ENCODE data around the gene ZNF513. TPM values are rescaled to one million over a fixed set of nuclear protein-coding genes. Genes with fewer than 3 reads are reported as not detected.

The ZNF513 gene
- total and polyA plus RNA-seq, 2 experiments from 2014 or later: 31.7 to 35.8 TPM

- H3K4me1 ChIP-seq (ENCODE audit: low read depth): no peaks in the 10 kb centered on the region
- H3K27ac ChIP-seq: no peak overlapping the region
- no peaks in the 10 kb centered on the region for H3K9me3 ChIP-seq (ENCODE audit: low read depth)
- no peak for TF ChIP-seq CTCF (IDR thresholded peaks at IDR 0.05; ENCODE audit: low read depth, low read length)
- peaks cover 51% of the 10 kb centered on the region for H3K36me3 ChIP-seq
- no peak overlapping the region for H3K4me3 ChIP-seq
- DNase-seq (ENCODE audit: low read depth in 1 of 2, low spot score in 1 of 2): no peak
- H3K27me3 ChIP-seq: no peaks in the 10 kb centered on the region
These were observed 44.4 kb downstream of the ZNF513 start for GRCh38 chr2:27336173-27336572.

- TF ChIP-seq CTCF (IDR thresholded peaks at IDR 0.05; ENCODE audit: low read depth, low read length): no peak
- H3K4me3 ChIP-seq: no peak overlapping the region
- peaks cover 45% of the 10 kb centered on the region for H3K36me3 ChIP-seq
- H3K4me1 ChIP-seq (ENCODE audit: low read depth): no peaks in the 10 kb centered on the region
- no peak for DNase-seq (ENCODE audit: low read depth in 1 of 2, low spot score in 1 of 2)
- H3K27me3 ChIP-seq: no peaks in the 10 kb centered on the region
- no peaks in the 10 kb centered on the region for H3K9me3 ChIP-seq (ENCODE audit: low read depth)
- no peak overlapping the region for H3K27ac ChIP-seq
These were observed 45.2 kb downstream of the ZNF513 start for GRCh38 chr2:27335311-27335710.

Other genes with a start within 250 kb of the ZNF513 start
- gene PREB, start 246.1 kb downstream of the ZNF513 start, total RNA-seq: 109 and 112 TPM in 2 replicates
- 91.0 and 130 TPM in 2 replicates for gene PREB, start 246.1 kb downstream of the ZNF513 start, polyA plus RNA-seq
- not detected in 2 replicates for gene PRR30, start 241.3 kb downstream of the ZNF513 start, total RNA-seq
- gene PRR30, start 241.3 kb downstream of the ZNF513 start, polyA plus RNA-seq: not detected in 2 replicates
- not detected in 2 replicates for gene TCF23, start 231.7 kb downstream of the ZNF513 start, total RNA-seq
- gene TCF23, start 231.7 kb downstream of the ZNF513 start, polyA plus RNA-seq: not detected in 2 replicates
- gene ATRAID, start 168.7 kb downstream of the ZNF513 start, total RNA-seq: 177 and 183 TPM in 2 replicates
- gene ATRAID, start 168.7 kb downstream of the ZNF513 start, polyA plus RNA-seq: 290 and 372 TPM in 2 replicates
- 28.4 and 42.9 TPM in 2 replicates for gene SLC5A6, start 168.5 kb downstream of the ZNF513 start, total RNA-seq
- gene SLC5A6, start 168.5 kb downstream of the ZNF513 start, polyA plus RNA-seq: 34.4 and 40.8 TPM in 2 replicates
- gene CAD, start 163.4 kb downstream of the ZNF513 start, total RNA-seq: 31.1 and 51.7 TPM in 2 replicates
- 30.1 and 31.0 TPM in 2 replicates for gene CAD, start 163.4 kb downstream of the ZNF513 start, polyA plus RNA-seq
- 75.1 and 84.7 TPM in 2 replicates for gene SLC30A3, start 117.7 kb downstream of the ZNF513 start, total RNA-seq
- gene SLC30A3, start 117.7 kb downstream of the ZNF513 start, polyA plus RNA-seq: 111 and 139 TPM in 2 replicates
- gene DNAJC5G, start 105.3 kb downstream of the ZNF513 start, total RNA-seq: 3.6 and 14.1 TPM in 2 replicates
- gene DNAJC5G, start 105.3 kb downstream of the ZNF513 start, polyA plus RNA-seq: 4.4 and 7.5 TPM in 2 replicates
- gene TRIM54, start 98.3 kb downstream of the ZNF513 start, total RNA-seq: 53.1 and 65.9 TPM in 2 replicates
- gene TRIM54, start 98.3 kb downstream of the ZNF513 start, polyA plus RNA-seq: 41.6 and 46.7 TPM in 2 replicates
- gene UCN, start 72.3 kb downstream of the ZNF513 start, total RNA-seq: 6.6 and 14.8 TPM in 2 replicates
- gene UCN, start 72.3 kb downstream of the ZNF513 start, polyA plus RNA-seq: 3.2 and 5.8 TPM in 2 replicates
- gene MPV17, start 57.6 kb downstream of the ZNF513 start, total RNA-seq: 56.3 and 88.7 TPM in 2 replicates
- 70.8 and 90.5 TPM in 2 replicates for gene MPV17, start 57.6 kb downstream of the ZNF513 start, polyA plus RNA-seq
- gene GTF3C2, start 24.0 kb downstream of the ZNF513 start, total RNA-seq: 35.1 and 38.2 TPM in 2 replicates
- 47.7 and 56.8 TPM in 2 replicates for gene GTF3C2, start 24.0 kb downstream of the ZNF513 start, polyA plus RNA-seq
- gene EIF2B4, start 10.4 kb downstream of the ZNF513 start, total RNA-seq: 30.5 and 41.5 TPM in 2 replicates
- 93.9 and 94.9 TPM in 2 replicates for gene EIF2B4, start 10.4 kb downstream of the ZNF513 start, polyA plus RNA-seq
- gene SNX17, start 10.1 kb downstream of the ZNF513 start, total RNA-seq: 91.9 and 141 TPM in 2 replicates
- 130 and 135 TPM in 2 replicates for gene SNX17, start 10.1 kb downstream of the ZNF513 start, polyA plus RNA-seq
- 96.2 and 101 TPM in 2 replicates for gene PPM1G, start 28.9 kb upstream of the ZNF513 start, total RNA-seq
- gene PPM1G, start 28.9 kb upstream of the ZNF513 start, polyA plus RNA-seq: 84.8 and 93.0 TPM in 2 replicates
- gene NRBP1, start 47.9 kb upstream of the ZNF513 start, total RNA-seq: 82.1 and 122 TPM in 2 replicates
- 147 and 185 TPM in 2 replicates for gene NRBP1, start 47.9 kb upstream of the ZNF513 start, polyA plus RNA-seq
- gene KRTCAP3, start 61.6 kb upstream of the ZNF513 start, total RNA-seq: 1.3 and 2.8 TPM in 2 replicates
- gene KRTCAP3, start 61.6 kb upstream of the ZNF513 start, polyA plus RNA-seq: 2.0 and 4.9 TPM in 2 replicates
- 20.7 and 37.6 TPM in 2 replicates for gene IFT172, start 109.0 kb upstream of the ZNF513 start, total RNA-seq
- 35.1 and 35.4 TPM in 2 replicates for gene IFT172, start 109.0 kb upstream of the ZNF513 start, polyA plus RNA-seq
- gene FNDC4, start 114.5 kb upstream of the ZNF513 start, total RNA-seq: 39.4 and 53.4 TPM in 2 replicates
- gene FNDC4, start 114.5 kb upstream of the ZNF513 start, polyA plus RNA-seq: 43.4 and 51.2 TPM in 2 replicates
- not detected in 2 replicates for gene GCKR, start 116.1 kb upstream of the ZNF513 start, total RNA-seq
- gene GCKR, start 116.1 kb upstream of the ZNF513 start, polyA plus RNA-seq: not detected in 2 replicates
- gene ZNF512, start 202.3 kb upstream of the ZNF513 start, total RNA-seq: 22.0 and 38.6 TPM in 2 replicates
- gene ZNF512, start 202.3 kb upstream of the ZNF513 start, polyA plus RNA-seq: 20.7 and 35.5 TPM in 2 replicates
- 4.2 and 6.1 TPM in 2 replicates for gene CCDC121, start 248.3 kb upstream of the ZNF513 start, total RNA-seq
- 5.1 and 6.1 TPM in 2 replicates for gene CCDC121, start 248.3 kb upstream of the ZNF513 start, polyA plus RNA-seq
- gene GPN1, start 248.3 kb upstream of the ZNF513 start, total RNA-seq: 24.1 and 30.0 TPM in 2 replicates
- gene GPN1, start 248.3 kb upstream of the ZNF513 start, polyA plus RNA-seq: 51.6 and 52.5 TPM in 2 replicates

Measured in cardiac muscle cell (in vitro differentiated cells and primary cell).